Ovary (tissue), 9 donors: ENCODE results near the gene SF3B4. TPM values are rescaled to one million over a fixed set of nuclear protein-coding genes. Genes with fewer than 3 reads are reported as not detected.

Source experiments
- DNase-seq, 5 donors: peaks; one replicate each; pipeline ENCODE4 v3.0.0-alpha.2; 2019 to 2020
- H3K27ac ChIP-seq, 2 donors: fragments of 200-600 bp; one replicate each; pipeline versions ENCODE4 v1.5.1 to v1.8.0; 2019 to 2022
- H3K27me3 ChIP-seq: fragments of 200-600 bp; one replicate; pipeline ENCODE4 v1.8.0; 2022
- H3K36me3 ChIP-seq: fragments of 200-600 bp; sonication (generic); one replicate; pipeline ENCODE4 v1.5.1; 2019
- H3K4me1 ChIP-seq: one replicate; pipeline ENCODE4 v1.8.1; 2013; ENCODE audit warnings: mild to moderate bottlenecking, moderate library complexity; ENCODE audit not compliant: insufficient read depth
- H3K4me3 ChIP-seq: fragments of 200-600 bp; sonication (generic); one replicate; pipeline ENCODE4 v1.5.1; 2017
- H3K9me3 ChIP-seq, 2 donors: fragments of 200-600 bp in 1 of 2; sonication (generic) in 1 of 2; one replicate each; pipeline versions ENCODE4 v1.5.1 to v1.8.1; 2013 to 2019; ENCODE audit warnings: mild to moderate bottlenecking in 1 of 2, moderate library complexity in 1 of 2
- EP300 ChIP-seq: sonication (generic); formaldehyde crosslinking; IDR thresholded peaks from one replicate; pipeline ENCODE4 v1.6.1; 2017; ENCODE audit warnings: antibody characterized with exemption
- POLR2A ChIP-seq: fragments of 450-650 bp; IDR thresholded peaks from one replicate; pipeline ENCODE4 v1.6.1; 2017; ENCODE audit warnings: antibody characterized with exemption, mild to moderate bottlenecking, moderate library complexity
- WGBS, 3 donors: extraction: QIAGEN DNeasy Blood & Tissue Kit in 1 of 3; methylation state at CpG; one replicate each; pipeline versions ENCODE4 v1.1.5 to v1.1.7; 2013 to 2017; 5-methylcytosine and 5-hydroxymethylcytosine counted together
- intact Hi-C, 4 donors: fragments of 100-400 bp; cut with DNase I; formaldehyde crosslinking; loops; one replicate each; pipeline versions ENCODE4 v1.11.0 to v1.15.1; 2022 to 2023
- polyA plus RNA-seq, 2 donors: library from polyadenylated mRNA; stranded (reverse); fragments of 200-250 nt in 1 of 2; fragments of 350-450 nt in 1 of 2; fragmentation: Illumina TruSeq in 1 of 2; extraction: RNeasy Lipid Tissue Mini Kit (QIAGEN cat#74804) in 1 of 2; gene quantifications; one replicate each; pipeline ENCODE4 v1.2.3, GENCODE V29; 2013 to 2014
- total RNA-seq, 7 donors: library from RNA; depleted of rRNA in 2 of 7; stranded (reverse); fragments of >200 nt in 2 of 7; fragmentation: NEBNext Ultra II Directional in 3 of 7; extraction: Animal tissue kit (Norgen Biotek cat#: 25700) in 3 of 7; gene quantifications; one replicate each; pipeline versions ENCODE4 v1.1.0 to v1.2.4, GENCODE V29; 2016 to 2023
- TF ChIP-seq, protein P1 (sequence below), 3 donors: fragments of 450-650 bp in 2 of 3; fragments of 200-600 bp in 1 of 3; IDR thresholded peaks; one replicate each; pipeline versions ENCODE4 v1.5.1 to v1.8.0; 2016 to 2022; ENCODE audit warnings: antibody characterized with exemption in 3 of 3, mild to moderate bottlenecking in 1 of 3
- donor health status: DM: no; HTN: no; CAD: no; lungs with moderate emphysema.
- donor health status: DM: no; HTN: no; CAD: no.
- donor health status: Bipolar disorder and iron deficiency.
- donor health status: DM: yes; HTN: yes; CAD: no.
- donor health status: DM: no; HTN: no; CAD: no.
- donor health status: DM: yes; HTN: yes; CAD: no.

SF3B4 gene
- total and polyA plus RNA-seq, 9 donors = 9.2 to 91.4 (median 57.8) TPM

DNA sequence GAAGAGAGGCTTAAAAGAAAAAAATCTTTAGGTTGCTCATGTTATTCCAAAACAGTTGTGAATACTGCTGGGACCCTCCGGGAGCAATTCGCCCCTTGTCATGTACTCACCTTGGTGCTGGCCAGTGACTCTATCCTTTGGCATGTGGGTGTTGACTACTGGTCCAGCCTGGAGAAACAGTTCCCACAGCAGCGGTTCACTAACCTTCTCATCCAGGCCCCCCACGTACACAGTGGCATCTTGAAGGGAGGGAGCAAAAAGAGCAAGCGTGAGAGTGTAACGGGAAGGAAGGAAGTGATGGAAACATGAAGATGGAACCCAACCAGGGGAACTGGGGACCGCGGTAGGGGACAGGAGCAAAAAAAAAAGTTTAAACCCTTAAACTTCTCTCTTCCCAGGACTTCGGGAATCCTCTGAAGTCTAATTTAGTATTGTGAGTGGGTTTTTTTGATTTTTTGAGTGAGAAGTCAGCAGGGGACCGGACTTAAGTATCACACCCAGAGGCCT lies 494 bp downstream of the SF3B4 start:
- intact Hi-C loops = no loop called here
- no peaks in the 10 kb centered on the region for H3K36me3 ChIP-seq
- peak overlapping the region in 1 of 2 donors; percentile 91 for H3K27ac ChIP-seq
- no peaks in the 10 kb centered on the region for H3K9me3 ChIP-seq
- TF ChIP-seq EP300 (no peak), POLR2A (no peak)
- TF ChIP-seq, protein P1, sequence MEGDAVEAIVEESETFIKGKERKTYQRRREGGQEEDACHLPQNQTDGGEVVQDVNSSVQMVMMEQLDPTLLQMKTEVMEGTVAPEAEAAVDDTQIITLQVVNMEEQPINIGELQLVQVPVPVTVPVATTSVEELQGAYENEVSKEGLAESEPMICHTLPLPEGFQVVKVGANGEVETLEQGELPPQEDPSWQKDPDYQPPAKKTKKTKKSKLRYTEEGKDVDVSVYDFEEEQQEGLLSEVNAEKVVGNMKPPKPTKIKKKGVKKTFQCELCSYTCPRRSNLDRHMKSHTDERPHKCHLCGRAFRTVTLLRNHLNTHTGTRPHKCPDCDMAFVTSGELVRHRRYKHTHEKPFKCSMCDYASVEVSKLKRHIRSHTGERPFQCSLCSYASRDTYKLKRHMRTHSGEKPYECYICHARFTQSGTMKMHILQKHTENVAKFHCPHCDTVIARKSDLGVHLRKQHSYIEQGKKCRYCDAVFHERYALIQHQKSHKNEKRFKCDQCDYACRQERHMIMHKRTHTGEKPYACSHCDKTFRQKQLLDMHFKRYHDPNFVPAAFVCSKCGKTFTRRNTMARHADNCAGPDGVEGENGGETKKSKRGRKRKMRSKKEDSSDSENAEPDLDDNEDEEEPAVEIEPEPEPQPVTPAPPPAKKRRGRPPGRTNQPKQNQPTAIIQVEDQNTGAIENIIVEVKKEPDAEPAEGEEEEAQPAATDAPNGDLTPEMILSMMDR (IDR thresholded peaks at IDR 0.05) = no peak
- H3K27me3 ChIP-seq = no peaks in the 10 kb centered on the region
- WGBS, 3 donors = 2 to 3% (median 2%) methylated on average over 10 of the region's 10 CpGs
- DNase-seq = no peak
- H3K4me1 ChIP-seq = peaks cover 16% of the 10 kb centered on the region
- peak overlapping the region; percentile 80 for H3K4me3 ChIP-seq

DNA sequence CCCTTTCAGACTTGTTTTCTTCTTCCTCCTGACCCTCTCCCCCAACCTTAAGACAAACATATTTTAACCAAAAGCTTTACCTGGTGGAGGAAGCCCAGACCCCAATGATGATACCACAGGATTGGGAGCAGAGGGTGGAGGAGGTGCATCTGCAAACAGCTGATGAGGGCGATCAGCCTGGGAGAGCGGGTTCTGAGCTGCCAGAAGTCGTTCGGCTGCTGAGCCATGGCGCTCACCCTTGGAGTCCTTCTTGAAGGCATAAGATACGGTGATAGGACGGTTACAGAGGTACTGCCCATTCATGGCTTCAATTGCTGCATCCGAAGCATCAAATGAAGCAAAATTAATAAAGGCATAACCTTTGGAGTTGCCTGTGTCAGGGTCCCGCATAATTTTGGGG lies 1.3 kb downstream of the SF3B4 start:
- WGBS, 3 donors = 84 to 90% (median 89%) methylated on average over 9 of the region's 9 CpGs
- H3K27ac ChIP-seq = no peak overlapping the region
- H3K27me3 ChIP-seq = no peaks in the 10 kb centered on the region
- intact Hi-C loops = no loop called here
- DNase-seq = no peak
- TF ChIP-seq EP300 (no peak), POLR2A (no peak)
- TF ChIP-seq, protein P1 (IDR thresholded peaks at IDR 0.05) = no peak
- no peak overlapping the region for H3K4me3 ChIP-seq
- no peaks in the 10 kb centered on the region for H3K36me3 ChIP-seq
- peaks cover 16% of the 10 kb centered on the region for H3K4me1 ChIP-seq
- no peaks in the 10 kb centered on the region for H3K9me3 ChIP-seq

DNA sequence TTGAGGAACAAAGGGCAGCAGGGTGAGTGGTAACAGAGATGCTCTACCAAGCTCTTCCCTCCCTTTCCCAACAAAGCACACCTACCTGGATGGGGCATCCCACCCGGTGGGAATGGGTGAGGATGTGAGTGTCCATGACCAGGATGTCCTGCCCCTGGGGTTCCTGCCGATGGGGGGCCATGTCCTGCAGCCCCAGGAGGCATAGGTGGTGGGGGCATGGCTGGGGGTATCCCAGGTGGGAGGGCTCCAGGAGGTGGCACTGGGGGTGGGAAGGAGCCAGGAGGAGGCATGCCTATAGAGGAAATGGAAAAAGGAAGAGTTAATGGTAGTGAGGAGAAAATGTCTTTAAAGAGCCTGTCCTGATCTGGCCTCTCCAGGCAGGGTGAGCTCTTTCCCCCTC lies 1.9 kb downstream of the SF3B4 start:
- no peak for TF ChIP-seq EP300
- TF ChIP-seq, protein P1 (IDR thresholded peaks at IDR 0.05) = no peak
- no peak for TF ChIP-seq POLR2A
- WGBS, 3 donors = 74 to 90% (median 79%) methylated on average over 2 of the region's 2 CpGs
- no peak for DNase-seq

GRCh38 chr1:149925345-149925744 lies 2.3 kb downstream of the SF3B4 start:
- no peak overlapping the region for H3K27ac ChIP-seq
- no peaks in the 10 kb centered on the region for H3K36me3 ChIP-seq
- TF ChIP-seq EP300 (no peak), POLR2A (no peak)
- TF ChIP-seq, protein P1 (IDR thresholded peaks at IDR 0.05) = no peak
- DNase-seq = no peak
- no peaks in the 10 kb centered on the region for H3K27me3 ChIP-seq
- 66 to 84% (median 83%) methylated on average over 3 of the region's 3 CpGs for WGBS, 3 donors
- peaks cover 16% of the 10 kb centered on the region for H3K4me1 ChIP-seq
- H3K9me3 ChIP-seq = no peaks in the 10 kb centered on the region
- intact Hi-C loops = no loop called here
- no peak overlapping the region for H3K4me3 ChIP-seq

More for the DNA sequence above, 1.9 kb downstream of the SF3B4 start:
- no peak overlapping the region for H3K27ac ChIP-seq
- no peaks in the 10 kb centered on the region for H3K27me3 ChIP-seq
- no peaks in the 10 kb centered on the region for H3K36me3 ChIP-seq
- intact Hi-C loops = no loop called here
- H3K4me1 ChIP-seq = peaks cover 16% of the 10 kb centered on the region
- H3K4me3 ChIP-seq = no peak overlapping the region
- no peaks in the 10 kb centered on the region for H3K9me3 ChIP-seq
